ENCODE measurements around the gene TPM1.

GRCh38 chr15:63046917-63047760 lies 4.6 kb downstream of the TPM1 start:
- TF ChIP-seq EZH2phosphoT487 (IDR thresholded peaks at IDR 0.05; ENCODE audit: insufficient read depth, low read depth), result no peak
- TF ChIP-seq EZH2 (IDR thresholded peaks at IDR 0.05; ENCODE audit: insufficient read depth, poor library complexity, severe bottlenecking), result no peak

All from GM23248 (cell line).